ENCODE measurements around the gene MAGI2. TPM values are rescaled to one million over a fixed set of nuclear protein-coding genes. Genes with fewer than 3 reads are reported as not detected.

The MAGI2 gene
- total RNA-seq, 5 donors from 2014 or later (not counting 1 experiment from before 2014, with no cell fraction given), result 0.10 to 0.77 (median 0.22) TPM

DNA sequence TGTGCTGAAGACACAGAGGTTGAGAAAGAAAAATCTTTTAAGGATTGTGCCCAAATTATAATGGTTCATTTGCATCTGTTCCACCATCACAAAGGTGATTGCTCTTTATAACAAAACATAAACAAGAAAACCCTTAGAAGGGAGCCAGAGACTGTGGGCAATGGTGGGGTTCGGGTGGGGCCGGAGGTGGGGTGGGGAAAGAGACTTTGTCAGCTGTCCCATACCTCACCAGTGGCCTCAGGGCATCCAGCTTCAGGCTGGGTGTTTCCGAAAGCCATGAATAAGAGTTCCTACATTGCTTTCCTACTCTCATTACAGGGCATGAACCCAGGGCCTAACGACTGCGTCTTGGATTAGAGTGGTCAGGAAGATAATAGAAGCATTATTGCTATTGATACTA, 1427.0 kb downstream of the MAGI2 start:
- Mint-ChIP-seq H3K4me1 (no peaks in the 10 kb centered on the region), H3K27me3 (peaks cover 3 to 9% of the 10 kb centered on the region in 2 donors), H3K9me3 (no peaks in the 10 kb centered on the region), H3K36me3 (no peaks in the 10 kb centered on the region), H3K4me3 (no peak overlapping the region), H3K27ac (no peak overlapping the region)
- no peaks in the 10 kb centered on the region for H3K4me1 ChIP-seq (ENCODE audit: control insufficient read depth in 1 of 2, extremely low read depth in 1 of 2, insufficient read depth in 2 of 2, low read length in 2 of 2)
- no CpG with 5 or more reads among the region's 5 CpGs for WGBS (ENCODE audit: insufficient coverage)
- no peak overlapping the region for H3K4me3 ChIP-seq (ENCODE audit: control insufficient read depth in 1 of 2, extremely low read depth in 1 of 2, low read length in 1 of 2)
- no peak for ATAC-seq (replicated peaks in 1 of 4)
- no peaks in the 10 kb centered on the region for H3K27me3 ChIP-seq (replicated peaks in 1 of 2; ENCODE audit: control insufficient read depth in 2 of 2, extremely low read depth in 1 of 2, insufficient read depth in 2 of 2, low read length in 1 of 2)
- ChIA-PET CTCF (no interaction called here), POLR2A (interaction anchor here in 1 of 2 donors (0.8 kb wide), 1 partner anchor 51 kb away, joined by 16 read pairs; no protein-coding TSS in a partner anchor)
- H3K36me3 ChIP-seq (ENCODE audit: control insufficient read depth in 2 of 2, extremely low read depth in 1 of 2, insufficient read depth in 1 of 2, low read length in 1 of 2), result no peaks in the 10 kb centered on the region
- no peak for DNase-seq
- no peaks in the 10 kb centered on the region for H3K9me3 ChIP-seq
- no peak overlapping the region for H3K27ac ChIP-seq (ENCODE audit: low read length)

DNA sequence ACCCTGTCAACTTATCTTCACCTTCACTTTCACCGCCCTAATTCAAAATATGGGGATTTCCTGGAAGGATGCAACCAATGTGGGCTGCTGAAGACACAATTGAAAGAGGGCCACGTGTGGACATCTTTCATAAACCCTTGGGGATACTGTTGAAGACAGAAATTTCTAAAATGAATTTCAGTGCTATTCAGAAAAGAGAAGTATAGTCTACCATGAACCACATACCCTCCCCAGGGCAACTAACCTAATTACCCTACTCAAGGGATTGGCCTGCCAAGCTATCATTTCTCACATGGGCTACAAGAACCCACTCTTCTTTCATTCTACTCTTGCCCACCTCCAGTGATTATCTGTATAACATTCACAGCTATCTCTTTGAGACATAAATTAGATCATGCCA, 1428.9 kb downstream of the MAGI2 start:
- peaks cover 3 to 6% of the 10 kb centered on the region in 2 donors for H3K27me3 Mint-ChIP-seq
- ChIA-PET CTCF (interaction anchor here in 1 of 2 donors (1.0 kb wide), 1 partner anchor 28 kb away, joined by 3 read pairs; no protein-coding TSS in a partner anchor), POLR2A (no interaction called here)
- H3K27ac Mint-ChIP-seq, result no peak overlapping the region
- H3K4me3 ChIP-seq (ENCODE audit: control insufficient read depth in 1 of 2, extremely low read depth in 1 of 2, low read length in 1 of 2), result no peak overlapping the region
- H3K4me1 ChIP-seq (ENCODE audit: control insufficient read depth in 1 of 2, extremely low read depth in 1 of 2, insufficient read depth in 2 of 2, low read length in 2 of 2), result peaks cover 0 to 4% of the 10 kb centered on the region in 2 experiments
- ATAC-seq (replicated peaks in 1 of 4), result no peak
- no peaks in the 10 kb centered on the region for H3K36me3 Mint-ChIP-seq
- no peak overlapping the region for H3K4me3 Mint-ChIP-seq
- peaks cover 7 to 9% (median 9%) of the 10 kb centered on the region in 3 donors for H3K4me1 Mint-ChIP-seq
- H3K27me3 ChIP-seq (replicated peaks in 1 of 2; ENCODE audit: control insufficient read depth in 2 of 2, extremely low read depth in 1 of 2, insufficient read depth in 2 of 2, low read length in 1 of 2), result peaks cover 0 to 3% of the 10 kb centered on the region in 2 experiments
- H3K27ac ChIP-seq (ENCODE audit: low read length), result no peak overlapping the region
- DNase-seq, result no peak
- H3K9me3 Mint-ChIP-seq, result no peaks in the 10 kb centered on the region
- H3K36me3 ChIP-seq (ENCODE audit: control insufficient read depth in 2 of 2, extremely low read depth in 1 of 2, insufficient read depth in 1 of 2, low read length in 1 of 2), result no peaks in the 10 kb centered on the region
- H3K9me3 ChIP-seq, result no peaks in the 10 kb centered on the region
- WGBS (ENCODE audit: insufficient coverage), result no CpG with 5 or more reads among the region's 2 CpGs

DNA sequence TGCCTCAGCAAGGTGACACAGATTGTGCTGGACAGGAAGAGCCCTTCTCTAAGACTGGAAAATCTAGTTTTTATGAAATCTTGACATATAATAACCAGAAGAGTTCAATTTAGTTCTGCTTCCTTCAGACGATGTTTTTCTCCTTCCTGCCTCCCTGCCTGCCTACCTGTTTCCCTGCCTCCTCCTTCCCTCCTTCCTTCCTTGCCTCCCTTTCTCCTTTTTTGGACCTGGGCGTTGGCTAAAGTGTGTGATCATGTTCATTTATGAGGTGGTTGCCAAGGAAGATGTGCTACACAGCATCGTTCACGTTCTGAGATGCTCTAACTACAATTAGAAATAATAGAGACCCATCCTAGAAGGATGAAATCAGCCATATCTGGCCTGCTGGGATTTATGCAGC, 1430.3 kb downstream of the MAGI2 start:
- POLR2A ChIA-PET, result no interaction called here
- no peaks in the 10 kb centered on the region for H3K9me3 ChIP-seq
- no peak for ATAC-seq (replicated peaks in 1 of 4)
- H3K27me3 ChIP-seq (replicated peaks in 1 of 2; ENCODE audit: control insufficient read depth in 2 of 2, extremely low read depth in 1 of 2, insufficient read depth in 2 of 2, low read length in 1 of 2), result peaks cover 0 to 9% of the 10 kb centered on the region in 2 experiments
- no peak for DNase-seq
- peaks cover 12 to 15% (median 13%) of the 10 kb centered on the region in 3 donors for H3K4me1 Mint-ChIP-seq
- H3K36me3 Mint-ChIP-seq, result no peaks in the 10 kb centered on the region
- no peaks in the 10 kb centered on the region for H3K36me3 ChIP-seq (ENCODE audit: control insufficient read depth in 2 of 2, extremely low read depth in 1 of 2, insufficient read depth in 1 of 2, low read length in 1 of 2)
- no peak overlapping the region for H3K4me3 ChIP-seq (ENCODE audit: control insufficient read depth in 1 of 2, extremely low read depth in 1 of 2, low read length in 1 of 2)
- H3K4me3 Mint-ChIP-seq, result no peak overlapping the region
- H3K27ac ChIP-seq (ENCODE audit: low read length), result no peak overlapping the region
- no peak overlapping the region for H3K27ac Mint-ChIP-seq
- peaks cover 7 to 14% of the 10 kb centered on the region in 2 donors for H3K27me3 Mint-ChIP-seq
- H3K4me1 ChIP-seq (ENCODE audit: control insufficient read depth in 1 of 2, extremely low read depth in 1 of 2, insufficient read depth in 2 of 2, low read length in 2 of 2), result peaks cover 0 to 8% of the 10 kb centered on the region in 2 experiments
- no peaks in the 10 kb centered on the region for H3K9me3 Mint-ChIP-seq
- WGBS (ENCODE audit: insufficient coverage), result no CpG with 5 or more reads among the region's 4 CpGs
- CTCF ChIA-PET, result no interaction called here

DNA sequence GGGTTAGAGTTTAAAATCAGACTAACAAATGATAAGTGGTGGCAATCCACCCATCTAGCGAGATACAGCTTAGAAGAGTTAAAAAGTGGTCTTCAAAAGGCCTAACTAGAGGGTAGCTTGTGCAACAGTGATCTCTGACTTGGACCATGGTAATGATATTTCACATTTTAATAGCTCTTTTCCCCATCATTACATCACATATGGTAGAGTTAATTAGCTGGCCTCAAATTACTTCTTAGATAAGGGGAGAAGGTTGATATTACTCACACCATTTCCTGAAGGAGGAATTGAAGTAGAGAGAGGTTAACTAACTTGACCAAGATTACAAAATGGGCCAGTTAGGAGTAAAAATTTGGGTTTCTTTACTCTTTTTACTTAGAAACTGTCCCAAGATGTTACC, 1431.3 kb downstream of the MAGI2 start:
- Mint-ChIP-seq H3K9me3 (no peaks in the 10 kb centered on the region), H3K27ac (no peak overlapping the region), H3K4me3 (no peak overlapping the region), H3K36me3 (no peaks in the 10 kb centered on the region), H3K4me1 (peaks cover 12 to 15% (median 15%) of the 10 kb centered on the region in 3 donors), H3K27me3 (peaks cover 15 to 24% of the 10 kb centered on the region in 2 donors)
- peaks cover 0 to 8% of the 10 kb centered on the region in 2 experiments for H3K4me1 ChIP-seq (ENCODE audit: control insufficient read depth in 1 of 2, extremely low read depth in 1 of 2, insufficient read depth in 2 of 2, low read length in 2 of 2)
- H3K9me3 ChIP-seq, result no peaks in the 10 kb centered on the region
- H3K4me3 ChIP-seq (ENCODE audit: control insufficient read depth in 1 of 2, extremely low read depth in 1 of 2, low read length in 1 of 2), result no peak overlapping the region
- no peaks in the 10 kb centered on the region for H3K36me3 ChIP-seq (ENCODE audit: control insufficient read depth in 2 of 2, extremely low read depth in 1 of 2, insufficient read depth in 1 of 2, low read length in 1 of 2)
- ATAC-seq (replicated peaks in 1 of 4), result no peak
- DNase-seq, result no peak
- POLR2A ChIA-PET, result interaction anchor here in 1 of 2 donors (0.6 kb wide), 1 partner anchor 36 kb away, joined by 5 read pairs; no protein-coding TSS in a partner anchor
- no CpG with 5 or more reads among the region's 1 CpG for WGBS (ENCODE audit: insufficient coverage)
- no peak overlapping the region for H3K27ac ChIP-seq (ENCODE audit: low read length)
- H3K27me3 ChIP-seq (replicated peaks in 1 of 2; ENCODE audit: control insufficient read depth in 2 of 2, extremely low read depth in 1 of 2, insufficient read depth in 2 of 2, low read length in 1 of 2), result peaks cover 0 to 9% of the 10 kb centered on the region in 2 experiments
- CTCF ChIA-PET, result no interaction called here

DNA sequence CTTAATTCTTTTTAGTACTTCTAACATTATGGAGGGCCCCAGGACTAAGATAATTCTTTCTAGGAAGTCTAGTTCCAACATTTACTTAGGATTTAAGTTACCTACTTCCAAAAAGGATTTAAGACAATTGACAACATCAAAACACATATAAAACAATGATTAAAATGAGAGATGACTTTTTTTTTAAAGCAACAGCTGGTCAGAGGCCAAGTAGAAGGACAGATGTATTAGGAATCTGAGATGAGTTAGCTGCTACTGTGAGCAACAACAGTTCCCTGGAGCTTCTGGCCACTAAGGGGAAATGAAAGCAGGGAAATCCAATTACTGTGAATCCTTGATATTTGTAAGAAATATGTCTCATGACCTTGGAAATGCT, 1432.6 kb downstream of the MAGI2 start:
- Mint-ChIP-seq H3K36me3 (no peaks in the 10 kb centered on the region), H3K9me3 (no peaks in the 10 kb centered on the region), H3K27me3 (peaks cover 11 to 21% of the 10 kb centered on the region in 2 donors), H3K4me1 (peaks cover 12 to 15% (median 15%) of the 10 kb centered on the region in 3 donors), H3K4me3 (peak overlapping the region; percentile 70 to 81 (median 79)), H3K27ac (peak overlapping the region in 1 of 2 donors; percentile 35)
- Histone ChIP-seq H3K27ac (ENCODE audit: low read length) (no peak overlapping the region), H3K36me3 (ENCODE audit: control insufficient read depth in 2 of 2, extremely low read depth in 1 of 2, insufficient read depth in 1 of 2, low read length in 1 of 2) (no peaks in the 10 kb centered on the region), H3K4me3 (ENCODE audit: control insufficient read depth in 1 of 2, extremely low read depth in 1 of 2, low read length in 1 of 2) (no peak overlapping the region), H3K4me1 (ENCODE audit: control insufficient read depth in 1 of 2, extremely low read depth in 1 of 2, insufficient read depth in 2 of 2, low read length in 2 of 2) (peaks cover 0 to 8% of the 10 kb centered on the region in 2 experiments), H3K9me3 (no peaks in the 10 kb centered on the region), H3K27me3 (replicated peaks in 1 of 2; ENCODE audit: control insufficient read depth in 2 of 2, extremely low read depth in 1 of 2, insufficient read depth in 2 of 2, low read length in 1 of 2) (peaks cover 0 to 9% of the 10 kb centered on the region in 2 experiments)
- POLR2A ChIA-PET, result interaction anchor here in 1 of 2 donors (0.5 kb wide), 1 partner anchor 320 kb away, joined by 4 read pairs; no protein-coding TSS in a partner anchor
- ATAC-seq (replicated peaks in 1 of 4) (no peak), DNase-seq (no peak)
- CTCF ChIA-PET, result interaction anchor here (0.9 to 1.7 kb wide), 5 partner anchors 10 to 1998 kb away, joined by 3 to 5 read pairs (median 4); no protein-coding TSS in a partner anchor

DNA sequence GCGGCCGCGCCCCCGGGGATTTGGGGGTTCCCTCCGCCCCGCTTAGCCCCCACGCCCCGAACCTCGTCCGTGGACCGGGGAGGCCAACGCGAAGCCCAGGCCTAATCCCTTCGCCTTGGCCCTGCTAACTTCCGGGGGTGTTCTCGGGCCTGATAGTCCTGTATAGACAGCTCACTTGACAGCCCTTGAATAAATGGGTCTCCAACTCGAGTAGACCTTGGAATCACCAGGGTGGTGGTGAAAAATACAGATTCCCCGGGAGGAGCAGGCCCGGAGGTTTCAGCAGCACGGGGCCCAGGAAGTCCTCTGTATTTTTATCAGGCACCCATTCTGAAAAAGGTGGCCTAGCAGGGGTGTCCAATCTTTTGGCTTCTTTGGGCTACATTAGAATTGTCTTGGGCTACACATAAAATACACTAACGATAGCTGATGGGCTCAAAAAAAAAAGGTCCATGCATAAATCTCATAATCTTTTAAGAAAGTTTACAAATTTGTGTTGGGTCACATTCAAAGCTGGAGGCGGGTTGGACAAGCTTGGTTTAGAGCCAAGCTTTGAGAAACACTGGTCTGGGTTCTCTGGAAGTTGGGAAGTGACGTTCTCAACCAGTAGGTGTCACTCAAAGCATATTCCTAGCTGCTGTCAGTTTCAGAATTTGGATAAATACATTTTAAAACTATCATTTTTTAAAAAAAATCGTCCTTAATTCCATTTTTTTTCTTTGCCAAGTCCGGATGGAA, 1433.2 kb downstream of the MAGI2 start:
- ChIA-PET POLR2A (interaction anchor here in 1 of 2 donors (0.5 kb wide), 1 partner anchor 319 kb away, joined by 4 read pairs; no protein-coding TSS in a partner anchor), CTCF (interaction anchor here (0.9 to 1.7 kb wide), 5 partner anchors 11 to 1999 kb away, joined by 3 to 5 read pairs (median 4); no protein-coding TSS in a partner anchor)
- H3K27ac ChIP-seq (ENCODE audit: low read length), result peak overlapping the region; percentile 28
- 3% methylated on average over 10 of the region's 25 CpGs for WGBS (ENCODE audit: insufficient coverage)
- H3K4me3 ChIP-seq (ENCODE audit: control insufficient read depth in 1 of 2, extremely low read depth in 1 of 2, low read length in 1 of 2), result peak overlapping the region; percentile 52 to 57
- Mint-ChIP-seq H3K4me3 (peak overlapping the region; percentile 70 to 81 (median 79)), H3K9me3 (no peaks in the 10 kb centered on the region), H3K27ac (peak overlapping the region; percentile 35 to 62), H3K27me3 (peaks cover 11 to 21% of the 10 kb centered on the region in 2 donors), H3K4me1 (peaks cover 12 to 15% (median 15%) of the 10 kb centered on the region in 3 donors), H3K36me3 (no peaks in the 10 kb centered on the region)
- H3K36me3 ChIP-seq (ENCODE audit: control insufficient read depth in 2 of 2, extremely low read depth in 1 of 2, insufficient read depth in 1 of 2, low read length in 1 of 2), result no peaks in the 10 kb centered on the region
- no peaks in the 10 kb centered on the region for H3K9me3 ChIP-seq
- DNase-seq (peak in 14 of 35 experiments; percentile 1 to 66 (median 8)), ATAC-seq (replicated peaks in 1 of 4) (peak; percentile 32 to 53 (median 41))
- peaks cover 0 to 11% of the 10 kb centered on the region in 2 experiments for H3K27me3 ChIP-seq (replicated peaks in 1 of 2; ENCODE audit: control insufficient read depth in 2 of 2, extremely low read depth in 1 of 2, insufficient read depth in 2 of 2, low read length in 1 of 2)
- H3K4me1 ChIP-seq (ENCODE audit: control insufficient read depth in 1 of 2, extremely low read depth in 1 of 2, insufficient read depth in 2 of 2, low read length in 2 of 2), result peaks cover 0 to 8% of the 10 kb centered on the region in 2 experiments
